Breast epithelium (tissue), 3 donors: ENCODE measurements around the gene SDCBP2.

ENCODE experiments used
- CTCF ChIP-seq, 3 donors: fragments of 450-650 bp; IDR thresholded peaks; one replicate each; pipeline ENCODE4 v1.5.1; 2016 to 2017; ENCODE audit warnings: antibody characterized with exemption in 3 of 3, mild to moderate bottlenecking in 3 of 3, moderate library complexity in 3 of 3
- POLR2AphosphoS5 ChIP-seq, 3 donors: sonication (generic); formaldehyde crosslinking; IDR thresholded peaks; one replicate each; pipeline ENCODE4 v1.6.1; 2017; ENCODE audit warnings: antibody characterized with exemption in 3 of 3

- TF ChIP-seq CTCF (IDR thresholded peaks at IDR 0.05) (no peak), POLR2AphosphoS5 (IDR thresholded peaks at IDR 0.05) (no peak)
Measured at GRCh38 chr20:1335961-1336698, 7.2 kb upstream of the SDCBP2 start.
